HepG2 (cell line): ENCODE measurements around the gene BAMBI. TPM values are rescaled to one million over a fixed set of nuclear protein-coding genes. Genes with fewer than 3 reads are reported as not detected.

ENCODE experiments used
- ATAC-seq: fragments of 200-7000 bp; cut with Tn5 transposase; 3 replicates; pipeline ENCODE4 v1.9.1; 2020; ENCODE audit warnings: mild to moderate bottlenecking, moderate library complexity
- BruUV-seq: library from RNA; stranded (reverse); fragments of 400-500 nt; replicated peaks from 2 replicates; lab custom pipeline; 2021; lab: Mats Ljungman, UMichigan
- CTCF ChIA-PET: fragments of 300-600 bp; formaldehyde crosslinking; extraction: SDS; loops from one replicate; lab custom pipeline; 2021; ENCODE audit warnings: low total read pairs, inconsistent platforms, low intra/inter-chr PET ratio; lab: Yijun Ruan, JAX
- POLR2A ChIA-PET: fragments of 350-600 bp; sonication (Branson Sonifier 250); formaldehyde crosslinking; loops from one replicate; lab custom pipeline; 2020; ENCODE audit warnings: antibody characterized with exemption, inconsistent platforms; lab: Yijun Ruan, JAX
- DNase-seq: peaks from one replicate; pipeline ENCODE4 v3.0.0-alpha.2; 2015; ENCODE audit warnings: low spot score
- FAIRE-seq: peaks from 3 replicates; lab custom pipeline; 2011; peaks lifted over from hg19 to GRCh38; lab: Jason Lieb, UNC
- H2AFZ ChIP-seq: one replicate; pipeline ENCODE4 v1.6.1; 2011; ENCODE audit warnings: low read length, inconsistent platforms
- H3K27ac ChIP-seq: fragments of 300-600 bp; 3 replicates; pipeline ENCODE4 v1.8.0; 2011; ENCODE audit warnings: mixed run types, mild to moderate bottlenecking, mixed read lengths, low read length, inconsistent platforms; ENCODE audit not compliant: insufficient read depth; ENCODE audit errors: extremely low read length
- H3K27me3 ChIP-seq, 2 experiments: fragments of 200-600 bp in 1 of 2; 2 replicates in 1 of 2; 3 replicates in 1 of 2; pipeline versions ENCODE4 v1.6.0 to v1.8.0; 2011; ENCODE audit warnings: low read length in 2 of 2, mild to moderate bottlenecking in 2 of 2, moderate library complexity in 2 of 2, inconsistent platforms in 1 of 2; ENCODE audit not compliant: insufficient read depth in 2 of 2, control insufficient read depth in 1 of 2
- H3K36me3 ChIP-seq, 2 experiments: fragments of 200-600 bp in 1 of 2; replicated peaks in 1 of 2; 2 replicates in 1 of 2; 3 replicates in 1 of 2; pipeline versions ENCODE4 v1.5.1 to v1.8.0; 2011; ENCODE audit warnings: low read length in 2 of 2, inconsistent platforms in 1 of 2; ENCODE audit not compliant: insufficient read depth in 2 of 2, control insufficient read depth in 1 of 2
- H3K4me1 ChIP-seq: 2 replicates; pipeline ENCODE4 v1.5.1; 2012; ENCODE audit warnings: low read length, inconsistent platforms; ENCODE audit not compliant: insufficient read depth
- H3K4me2 ChIP-seq: 2 replicates; pipeline ENCODE4 v1.6.0; 2011; ENCODE audit warnings: low read depth, low read length, inconsistent platforms
- H3K4me3 ChIP-seq, 3 experiments: fragments of 200-600 bp in 1 of 3; sonication (generic), shearing (Covaris generic) in 1 of 3; replicated peaks in 1 of 3; 2 replicates each; pipeline ENCODE4 v1.5.1; 2011 to 2016; ENCODE audit warnings: low read length in 3 of 3, inconsistent platforms in 2 of 3, low read depth in 2 of 3, mild to moderate bottlenecking in 2 of 3, control low read depth in 1 of 3, mixed read lengths in 1 of 3; ENCODE audit not compliant: insufficient read depth in 1 of 3
- H3K79me2 ChIP-seq: one replicate; pipeline ENCODE4 v1.6.1; 2011; ENCODE audit warnings: low read length, inconsistent platforms; ENCODE audit not compliant: insufficient read depth
- H3K9ac ChIP-seq: 2 replicates; pipeline ENCODE4 v1.6.0; 2011; ENCODE audit warnings: mild to moderate bottlenecking, low read depth, low read length, inconsistent platforms; ENCODE audit not compliant: insufficient read depth
- H3K9me3 ChIP-seq: 2 replicates; pipeline ENCODE4 v1.5.1; 2012; ENCODE audit warnings: mild to moderate bottlenecking, low read length
- H4K20me1 ChIP-seq: 2 replicates; pipeline ENCODE4 v1.6.0; 2011; ENCODE audit warnings: inconsistent platforms, mild to moderate bottlenecking, low read length, moderate library complexity; ENCODE audit not compliant: insufficient read depth
- ARID5B ChIP-seq: IDR thresholded peaks from 2 replicates; pipeline ENCODE4 v1.4.0; 2020; ENCODE audit warnings: mild to moderate bottlenecking, missing genetic modification reagents
- CHD4 ChIP-seq: fragments of 200-600 bp; sonication (generic); IDR thresholded peaks from 2 replicates; pipeline ENCODE4 v1.7.0; 2017; ENCODE audit warnings: mild to moderate bottlenecking, low read length, borderline replicate concordance
- HDAC1 ChIP-seq: sonication (generic); formaldehyde crosslinking; IDR thresholded peaks from 2 replicates; pipeline ENCODE4 v1.5.1; 2020; ENCODE audit warnings: mild to moderate bottlenecking, missing genetic modification reagents
- HOXA5 ChIP-seq: sonication (generic); formaldehyde crosslinking; IDR thresholded peaks from 2 replicates; pipeline ENCODE4 v1.4.0; 2020; ENCODE audit warnings: missing genetic modification reagents
- MED1 ChIP-seq: sonication (generic); formaldehyde crosslinking; IDR thresholded peaks from 2 replicates; pipeline ENCODE4 v1.4.0; 2020; ENCODE audit warnings: missing genetic modification reagents
- POLR2G ChIP-seq: fragments of 200-400 bp; formaldehyde crosslinking; IDR thresholded peaks from 2 replicates; pipeline ENCODE4 v1.6.1; 2018; ENCODE audit warnings: mild to moderate bottlenecking, low read depth, low read length, moderate library complexity
- RBFOX2 ChIP-seq: fragments of 200-400 bp; formaldehyde crosslinking; IDR thresholded peaks from 2 replicates; pipeline ENCODE4 v1.6.1; 2017; ENCODE audit warnings: low read depth, mild to moderate bottlenecking, low read length
- TEAD2 ChIP-seq: sonication (generic); formaldehyde crosslinking; IDR thresholded peaks from 2 replicates; pipeline ENCODE4 v1.9.0; 2021; ENCODE audit warnings: missing genetic modification reagents
- TGIF2 ChIP-seq: IDR thresholded peaks from 2 replicates; pipeline ENCODE4 v1.6.1; 2016; ENCODE audit warnings: control low read depth, missing compliant biosample characterization
- TIGD3 ChIP-seq: sonication (generic); formaldehyde crosslinking; IDR thresholded peaks from 2 replicates; pipeline ENCODE4 v1.5.1; 2020; ENCODE audit warnings: mild to moderate bottlenecking, missing genetic modification reagents, borderline replicate concordance
- ZBTB37 ChIP-seq: sonication (generic); formaldehyde crosslinking; IDR thresholded peaks from 2 replicates; pipeline ENCODE4 v1.4.0; 2020; ENCODE audit warnings: mild to moderate bottlenecking, missing genetic modification reagents
- ZNF343 ChIP-seq: sonication (generic); formaldehyde crosslinking; IDR thresholded peaks from 2 replicates; pipeline ENCODE4 v1.4.0; 2020; ENCODE audit warnings: mild to moderate bottlenecking, missing genetic modification reagents
- ZNF772 ChIP-seq: sonication (generic); formaldehyde crosslinking; IDR thresholded peaks from 2 replicates; pipeline ENCODE4 v1.5.0; 2020; ENCODE audit warnings: mild to moderate bottlenecking, missing genetic modification reagents
- ZNF777 ChIP-seq: sonication (generic); formaldehyde crosslinking; IDR thresholded peaks from 2 replicates; pipeline ENCODE4 v1.4.0; 2020; ENCODE audit warnings: missing genetic modification reagents
- WGBS: methylation state at CpG from one replicate; pipeline ENCODE4 v1.1.6; 2017; ENCODE audit warnings: low lambda C conversion rate; 5-methylcytosine and 5-hydroxymethylcytosine counted together
- in situ Hi-C: cut with HindIII; loops from 2 replicates; pipeline ENCODE4 v1.10.0; 2017; ENCODE audit warnings: low pct_unique_long_range_greater_than_20kb; ENCODE audit not compliant: extremely low pct_ligation_motif_present
- intact Hi-C: fragments of 100-400 bp; cut with micrococcal nuclease; formaldehyde crosslinking; loops from one replicate; pipeline ENCODE4 v1.10.0; 2022; ENCODE audit not compliant: unreplicated experiment
- polyA plus RNA-seq, 8 experiments: library from polyadenylated mRNA; depleted of rRNA in 3 of 8; stranded (reverse) in 7 of 8; unstranded in 1 of 8; fragments of >200 nt; fragmentation: Illumina TruSeq in 4 of 8; extraction: Trizol in 4 of 8; gene quantifications; 2 replicates each; pipeline versions ENCODE4 v1.2.1 to v1.2.3, GENCODE V29; 2011 to 2016; ENCODE audit warnings: low read depth in 4 of 8, missing spikeins in 1 of 8, mixed read lengths in 1 of 8; ENCODE audit not compliant: insufficient read depth in 1 of 8
- total RNA-seq, 5 experiments: library from RNA; depleted of rRNA; stranded (reverse); fragments of >200 nt; fragmentation: Illumina TruSeq; extraction: Trizol; gene quantifications; 2 replicates each; pipeline ENCODE4 v1.2.3, GENCODE V29; 2016; ENCODE audit warnings: low read depth in 1 of 5
- TF ChIP-seq, protein P1 (sequence below): sonication (generic); formaldehyde crosslinking; IDR thresholded peaks from 2 replicates; pipeline ENCODE4 v1.5.0; 2020; ENCODE audit warnings: mild to moderate bottlenecking, missing genetic modification reagents, moderate library complexity

BAMBI gene
- total and polyA plus RNA-seq, 2 of the 13 experiments (the other 11 are each of a cell fraction or from before 2014, with no cell fraction given), result 12.0 to 23.6 TPM

GRCh38 chr10:28679581-28680357 lies 2.4 kb downstream of the BAMBI start:
- Histone ChIP-seq H2AFZ (no peak overlapping the region), H3K27me3 (peaks cover 0 to 25% of the 10 kb centered on the region in 2 experiments; a peak in 4 of 5 replicates), H3K36me3 (peaks cover 7 to 24% of the 10 kb centered on the region in 2 experiments), H3K4me1 (peaks cover 31% of the 10 kb centered on the region), H3K79me2 (peaks cover 49% of the 10 kb centered on the region), H3K4me2 (peak overlapping the region; percentile 90), H3K9ac (peak overlapping the region; percentile 94), H3K4me3 (peak overlapping the region; percentile 93 to 99 (median 99)), H4K20me1 (peaks cover 52% of the 10 kb centered on the region), H3K27ac (peak overlapping the region; percentile 71), H3K9me3 (no peaks in the 10 kb centered on the region)
- DNase-seq (peak; percentile 58), ATAC-seq (no peak), FAIRE-seq (peak; percentile 65)
- no TSS peak for BruUV-seq
- in situ Hi-C loops, result loop anchor here (5.0 kb wide), 1 partner anchor 313 kb away; no protein-coding TSS in a partner anchor
- ChIA-PET CTCF (interaction anchor here (1.2 to 3.1 kb wide), 2 partner anchors 312 to 450 kb away, joined by 4 to 13 read pairs; no protein-coding TSS in a partner anchor), POLR2A (interaction anchor here (1.7 kb wide), 1 partner anchor 260 kb away, joined by 4 read pairs; no protein-coding TSS in a partner anchor)
- 3% methylated on average over 15 of the region's 15 CpGs for WGBS
- intact Hi-C loops, result loop anchor here (1.0 to 10.0 kb wide), 4 partner anchors 55 to 638 kb away; no protein-coding TSS in a partner anchor
- TF ChIP-seq, protein P1, sequence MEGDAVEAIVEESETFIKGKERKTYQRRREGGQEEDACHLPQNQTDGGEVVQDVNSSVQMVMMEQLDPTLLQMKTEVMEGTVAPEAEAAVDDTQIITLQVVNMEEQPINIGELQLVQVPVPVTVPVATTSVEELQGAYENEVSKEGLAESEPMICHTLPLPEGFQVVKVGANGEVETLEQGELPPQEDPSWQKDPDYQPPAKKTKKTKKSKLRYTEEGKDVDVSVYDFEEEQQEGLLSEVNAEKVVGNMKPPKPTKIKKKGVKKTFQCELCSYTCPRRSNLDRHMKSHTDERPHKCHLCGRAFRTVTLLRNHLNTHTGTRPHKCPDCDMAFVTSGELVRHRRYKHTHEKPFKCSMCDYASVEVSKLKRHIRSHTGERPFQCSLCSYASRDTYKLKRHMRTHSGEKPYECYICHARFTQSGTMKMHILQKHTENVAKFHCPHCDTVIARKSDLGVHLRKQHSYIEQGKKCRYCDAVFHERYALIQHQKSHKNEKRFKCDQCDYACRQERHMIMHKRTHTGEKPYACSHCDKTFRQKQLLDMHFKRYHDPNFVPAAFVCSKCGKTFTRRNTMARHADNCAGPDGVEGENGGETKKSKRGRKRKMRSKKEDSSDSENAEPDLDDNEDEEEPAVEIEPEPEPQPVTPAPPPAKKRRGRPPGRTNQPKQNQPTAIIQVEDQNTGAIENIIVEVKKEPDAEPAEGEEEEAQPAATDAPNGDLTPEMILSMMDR, result peak; percentile 44; the same call in 1 of the 2 replicates
- TF ChIP-seq MED1 (no peak), POLR2G (0 out of 2 replicates have a peak, but pooled peaks have one; percentile 29), TGIF2 (CRISPR knock-in tag) (no peak), ZNF343 (CRISPR knock-in tag) (no peak), ZBTB37 (CRISPR knock-in tag) (no peak), HOXA5 (CRISPR knock-in tag) (0 out of 2 replicates have a peak, but pooled peaks have one; percentile 33), TIGD3 (no peak), RBFOX2 (peak; percentile 54), ZNF772 (no peak), CHD4 (no peak), ARID5B (CRISPR knock-in tag) (0 out of 2 replicates have a peak, but pooled peaks have one; percentile 39), TEAD2 (CRISPR knock-in tag) (no peak), ZNF777 (CRISPR knock-in tag) (no peak), HDAC1 (0 out of 2 replicates have a peak, but pooled peaks have one; percentile 23)
